GM19351 (cell line): ENCODE results near the gene ITPR1.

ENCODE experiments used
- ATAC-seq: cut with Tn5 transposase; IDR thresholded peaks from one replicate; pipeline ENCODE4 v1.9.1; 2021; ENCODE audit warnings: mild to moderate bottlenecking, moderate library complexity; ENCODE audit not compliant: unreplicated experiment

ITPR1 gene

GRCh38 chr3:4508048-4508981, 15.2 kb downstream of the ITPR1 start:
- ATAC-seq, result peak; percentile 61

GRCh38 chr3:4509043-4509442, 15.9 kb downstream of the ITPR1 start:
- ATAC-seq, result no peak

DNA sequence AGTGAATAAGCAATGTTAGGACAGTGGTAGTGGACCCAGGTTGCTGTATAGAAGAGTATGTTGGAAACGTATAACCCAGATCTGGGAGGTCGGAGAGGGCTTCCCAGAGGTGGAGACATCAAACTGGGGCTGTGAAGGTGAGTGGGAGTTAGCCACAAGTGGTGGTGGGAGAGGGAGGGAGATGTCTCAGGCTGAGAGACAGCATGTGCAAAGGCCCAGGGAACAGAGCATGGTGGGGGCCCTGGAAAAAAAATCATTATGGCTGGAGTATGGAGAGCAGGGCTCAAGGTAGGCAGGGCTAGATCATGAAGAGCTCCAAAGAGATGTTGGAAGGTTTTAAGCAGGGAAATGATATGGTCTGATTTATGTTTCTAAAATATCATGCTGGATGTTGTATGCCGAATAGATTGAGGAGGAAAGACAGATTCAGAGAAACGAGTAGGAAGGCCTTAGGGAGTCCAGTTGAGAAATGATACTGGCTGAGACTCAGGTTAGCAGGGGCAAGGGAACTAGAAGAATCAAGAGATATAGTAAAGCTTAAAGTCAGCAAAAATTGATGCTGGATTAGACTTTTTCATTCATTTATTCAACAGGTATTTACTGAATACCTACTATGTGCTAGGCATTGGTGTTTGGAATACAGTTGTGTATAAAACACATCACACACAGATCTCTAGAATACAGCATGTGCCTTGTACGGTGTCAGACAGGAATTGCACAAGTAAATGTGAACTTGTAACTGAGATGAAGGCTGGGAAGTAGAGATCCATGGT, 17.0 kb downstream of the ITPR1 start:
- ATAC-seq, result no peak

- no peak for ATAC-seq
Observed at GRCh38 chr3:4511491-4512262, 18.5 kb downstream of the ITPR1 start.

DNA sequence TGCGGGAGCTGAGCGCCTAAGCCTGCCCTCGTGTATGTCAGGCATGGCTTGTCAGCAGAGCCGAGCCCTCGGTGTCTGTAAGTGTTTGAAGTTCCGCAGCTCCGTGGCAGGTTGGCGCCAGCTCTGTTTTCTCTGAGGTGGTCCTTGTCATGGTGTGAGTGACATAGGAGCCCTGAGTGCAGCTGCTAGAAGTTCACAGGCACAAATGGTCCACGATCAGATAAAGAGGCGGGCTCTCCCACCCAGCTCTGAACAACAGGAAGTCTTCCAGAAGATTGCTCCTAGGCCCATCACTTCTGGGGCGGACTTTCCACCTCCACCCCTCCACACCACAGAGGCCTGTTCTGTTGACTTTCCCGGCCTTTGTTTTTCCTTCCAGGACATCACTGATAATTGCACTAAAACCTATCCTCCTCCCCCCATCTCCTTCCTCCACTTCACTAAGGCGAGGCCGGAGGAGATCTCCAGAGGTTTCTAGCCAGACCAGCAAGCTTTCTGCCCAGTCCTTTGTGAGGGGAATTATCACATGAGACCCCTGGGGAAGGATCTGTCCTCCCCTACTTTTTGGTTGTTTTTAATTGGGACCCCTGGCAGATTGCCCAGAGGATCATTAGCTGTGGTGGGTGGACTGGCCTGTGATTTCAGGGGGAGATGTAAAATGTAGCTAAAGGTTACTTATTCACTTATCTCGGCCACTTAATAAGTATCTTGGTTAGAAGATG, 19.9 kb downstream of the ITPR1 start:
- ATAC-seq, result no peak

GRCh38 chr3:4514321-4514720, 21.2 kb downstream of the ITPR1 start:
- ATAC-seq, result no peak

DNA sequence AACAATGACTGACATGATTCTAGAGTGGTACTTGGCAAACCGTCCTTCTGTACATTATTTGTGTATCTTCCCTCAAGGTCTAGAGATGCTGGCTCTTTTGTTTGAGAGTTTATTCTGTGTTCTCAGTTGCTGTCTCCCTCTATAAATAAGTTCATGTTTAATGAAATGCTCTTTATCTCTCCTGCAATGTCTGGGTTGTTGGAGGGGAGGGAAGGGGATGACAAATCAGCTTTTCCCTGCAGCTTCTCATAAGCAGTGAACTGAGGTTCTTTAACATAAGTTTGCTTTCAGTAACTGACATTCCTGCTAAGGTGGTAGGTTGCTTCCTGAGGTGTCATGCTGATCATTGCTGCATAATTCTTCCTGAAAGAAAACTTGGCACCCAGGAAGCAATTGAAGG, 21.8 kb downstream of the ITPR1 start:
- ATAC-seq, result no peak

DNA sequence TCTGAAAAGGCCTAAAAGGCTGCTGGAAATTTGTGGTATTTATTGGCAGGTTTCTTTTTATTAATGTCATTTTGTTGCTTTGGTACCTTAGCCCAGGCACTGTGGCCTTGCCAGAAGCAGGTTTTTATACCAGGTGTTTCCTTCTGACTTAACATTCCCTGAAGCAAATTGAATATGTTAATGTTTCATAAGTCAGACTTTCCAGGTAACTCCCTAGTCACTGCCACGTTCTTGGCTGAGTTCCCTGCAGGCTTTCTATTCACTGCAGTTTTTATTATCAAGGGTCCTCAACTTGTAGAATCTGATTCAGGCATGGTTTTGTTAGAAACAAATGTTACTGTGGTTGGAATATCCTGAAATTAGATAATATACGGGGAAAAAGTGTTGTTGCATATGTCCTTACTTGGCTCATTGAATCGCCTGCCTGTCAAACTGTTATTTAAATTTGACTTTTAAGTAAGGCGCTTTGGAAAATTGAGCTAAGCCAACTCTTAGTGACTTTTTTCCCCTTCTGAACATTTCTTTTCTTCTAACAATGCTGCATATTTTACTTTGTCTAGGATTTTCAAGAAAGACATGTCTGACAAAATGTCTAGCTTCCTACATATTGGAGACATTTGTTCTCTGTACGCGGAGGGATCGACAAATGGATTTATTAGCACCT, 22.9 kb downstream of the ITPR1 start:
- no peak for ATAC-seq

DNA sequence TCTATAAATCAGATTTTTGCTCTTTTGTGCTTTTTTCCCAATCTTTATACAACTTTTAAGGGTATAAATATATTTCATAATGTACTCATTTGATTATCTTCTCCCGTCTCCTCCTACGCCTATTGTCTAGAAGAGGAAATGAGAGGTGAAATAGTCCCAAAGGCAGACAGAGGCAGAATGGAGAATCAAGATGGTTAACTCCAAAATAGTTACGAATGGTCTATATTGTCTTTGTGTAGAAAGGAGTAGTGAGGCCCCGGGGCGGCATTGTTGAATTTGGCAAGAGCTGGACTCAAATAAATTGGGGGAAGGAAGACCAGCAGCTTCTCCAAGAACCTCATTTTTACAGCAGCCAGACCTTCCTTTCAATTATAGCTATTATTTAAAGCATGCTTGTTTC, 23.9 kb downstream of the ITPR1 start:
- no peak for ATAC-seq

DNA sequence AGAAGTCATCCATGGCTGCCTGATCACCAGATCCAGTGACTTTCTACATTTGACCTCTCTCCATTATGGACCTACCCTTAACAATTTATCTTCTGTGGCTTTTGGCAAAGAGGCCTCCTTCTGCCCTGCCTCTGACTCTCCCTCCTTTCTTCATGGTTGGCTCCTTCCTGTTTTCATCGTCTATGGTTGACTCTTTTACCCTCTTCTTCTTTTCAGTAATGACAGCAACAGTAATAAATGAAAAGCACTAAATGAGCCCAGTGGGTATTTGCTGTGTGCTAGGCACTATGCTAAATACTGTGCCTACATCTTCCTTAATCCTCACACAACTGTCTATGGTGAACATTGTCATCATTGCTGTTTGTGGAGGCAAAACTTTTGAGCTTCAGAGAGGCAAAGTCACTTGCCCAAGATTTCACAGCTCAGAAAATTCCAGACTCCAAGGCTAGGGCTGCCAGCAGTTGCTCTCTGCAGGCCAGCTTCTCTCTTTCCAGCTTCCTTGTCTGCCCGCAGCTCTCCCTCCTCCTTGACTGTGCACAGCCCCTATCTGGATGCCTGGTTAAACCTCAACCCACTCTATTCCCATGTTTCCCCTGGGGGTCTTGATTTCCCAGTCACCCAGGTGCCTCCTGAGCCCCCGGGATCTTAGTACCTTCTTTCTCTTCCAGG, 24.6 kb downstream of the ITPR1 start:
- ATAC-seq, result no peak

GRCh38 chr3:4520033-4520816, 27.1 kb downstream of the ITPR1 start:
- no peak for ATAC-seq

GRCh38 chr3:4522947-4523346, 29.8 kb downstream of the ITPR1 start:
- no peak for ATAC-seq

DNA sequence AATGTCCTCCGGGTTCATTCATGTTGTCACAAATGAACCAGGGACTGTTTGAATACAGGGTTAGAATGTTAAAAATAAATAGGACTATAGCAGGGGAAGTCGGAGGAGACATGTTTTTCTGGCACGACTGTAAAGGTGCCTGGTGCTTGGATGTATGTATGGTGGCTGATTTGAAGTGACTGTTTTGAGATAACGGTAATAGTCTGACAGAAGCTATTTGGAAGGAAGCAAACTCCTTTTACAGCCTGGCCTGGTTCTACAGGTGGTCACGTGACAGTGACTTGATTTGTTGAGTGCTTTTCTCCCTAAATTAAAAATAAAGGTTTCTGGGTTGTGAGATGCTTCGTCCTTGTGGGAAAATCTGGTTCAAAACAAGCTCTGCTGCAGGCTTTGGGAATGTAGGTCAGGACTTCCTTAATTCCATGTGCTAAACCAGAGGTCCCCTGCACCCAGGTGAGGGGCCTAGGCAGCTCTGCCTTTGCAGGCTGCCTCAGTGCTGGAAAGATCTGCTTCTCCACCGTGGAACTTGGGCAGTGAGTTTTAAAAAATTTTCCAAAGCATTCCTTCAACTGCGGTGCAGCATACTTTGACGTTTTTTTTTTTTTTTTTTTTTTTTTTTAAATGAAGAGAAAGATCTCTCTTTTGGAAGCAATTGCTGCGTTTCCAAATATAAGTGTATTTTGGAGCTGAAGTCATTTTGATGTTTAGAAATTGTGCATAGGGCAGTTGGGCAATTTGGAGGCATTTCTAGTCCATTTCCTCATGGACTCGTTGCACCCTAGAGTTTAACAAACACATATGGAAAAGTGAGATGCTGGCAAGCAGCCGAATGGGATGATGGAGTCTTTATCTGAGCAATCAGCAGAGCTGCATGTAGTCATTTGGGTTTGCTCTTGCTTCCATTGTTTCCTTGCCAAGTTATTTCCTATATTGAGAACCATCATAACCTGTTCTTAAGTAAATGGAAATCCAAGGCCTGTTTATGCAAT, 30.9 kb downstream of the ITPR1 start:
- ATAC-seq, result no peak

- no peak for ATAC-seq
Observed at GRCh38 chr3:4525560-4526223, 32.5 kb downstream of the ITPR1 start.

GRCh38 chr3:4528320-4528719, 35.2 kb downstream of the ITPR1 start:
- ATAC-seq, result no peak

- ATAC-seq, result no peak
Observed at GRCh38 chr3:4528819-4529600, 35.9 kb downstream of the ITPR1 start.
